Measurements from ENCODE around the gene SLC6A3.

The SLC6A3 gene

GRCh38 chr5:1405539-1406530, 39.4 kb downstream of the SLC6A3 start:
- DNase-seq (ENCODE audit: low spot score): no peak

DNA sequence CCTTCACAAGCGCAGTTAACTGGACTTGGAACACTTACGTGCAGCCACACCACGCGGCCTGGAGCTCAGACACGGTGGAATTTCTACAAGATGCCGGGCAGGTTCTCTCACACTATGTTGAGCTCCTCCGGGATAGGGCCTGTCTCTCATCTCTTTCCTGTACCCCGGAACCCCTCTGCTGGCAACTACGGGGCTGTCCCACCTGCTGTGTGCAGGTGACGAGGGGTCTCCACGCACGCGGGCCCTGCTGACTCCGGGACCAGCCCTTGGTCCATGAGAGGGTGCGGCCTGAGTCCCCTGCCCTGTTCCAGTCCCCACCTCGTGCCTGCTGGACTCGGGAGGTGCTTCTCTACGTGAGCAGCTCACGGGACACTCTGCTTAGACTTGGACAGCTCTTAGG, 40.1 kb downstream of the SLC6A3 start:
- no peak for DNase-seq (ENCODE audit: low spot score)

DNA sequence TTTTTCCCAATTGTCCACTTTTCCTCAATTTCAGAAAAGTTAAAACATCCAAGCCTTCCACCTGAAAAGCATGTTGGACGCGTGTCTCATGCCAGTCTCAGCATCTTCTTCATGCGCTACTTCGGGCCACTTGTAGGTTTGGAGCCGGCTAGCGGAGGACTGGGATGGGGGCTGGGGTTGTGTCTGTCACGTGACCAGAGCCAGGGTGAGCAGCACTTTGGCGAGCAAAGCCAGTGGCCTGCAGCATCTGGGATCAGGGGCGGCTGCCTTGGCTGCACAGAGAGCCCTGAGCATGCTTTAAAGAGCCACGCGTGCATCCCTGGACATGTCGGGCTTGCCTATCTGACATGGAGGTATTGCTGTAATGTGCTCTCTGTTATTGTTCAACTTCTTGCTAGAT, 41.2 kb downstream of the SLC6A3 start:
- DNase-seq (ENCODE audit: low spot score): no peak

GRCh38 chr5:1402611-1403255, 42.5 kb downstream of the SLC6A3 start:
- DNase-seq (ENCODE audit: low spot score): no peak

DNA sequence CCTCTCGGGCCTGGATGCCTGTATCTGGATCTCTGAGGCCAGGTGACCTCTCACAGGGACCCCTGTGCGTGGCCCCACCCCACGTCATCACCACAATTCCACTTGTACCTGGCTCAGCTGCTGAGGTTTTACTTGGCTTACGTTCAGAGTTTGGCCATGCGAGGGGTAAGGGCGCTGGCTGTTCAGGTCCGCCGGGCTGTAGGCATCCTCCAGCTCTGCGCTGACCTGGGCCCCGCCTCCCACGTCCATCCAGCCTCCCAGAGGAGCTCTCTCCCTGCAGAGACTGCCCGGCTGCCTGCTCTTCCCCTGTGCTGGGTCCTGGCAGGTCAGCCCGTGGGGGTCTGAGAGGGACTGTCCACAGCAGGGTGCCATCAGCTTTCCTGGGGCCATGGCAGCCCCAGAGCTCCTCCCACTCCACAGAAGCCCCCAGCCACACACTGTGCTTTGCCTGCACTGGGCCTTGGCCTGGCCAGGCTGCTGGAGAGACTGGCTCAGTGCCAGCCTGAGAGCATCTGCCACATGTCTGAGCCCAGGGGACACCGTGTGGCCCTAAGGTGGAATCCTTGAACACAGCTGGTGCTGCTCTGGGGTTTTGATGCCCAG, 43.6 kb downstream of the SLC6A3 start:
- no peak for DNase-seq (ENCODE audit: low spot score)

- DNase-seq (ENCODE audit: low spot score): no peak
These were observed 44.3 kb downstream of the SLC6A3 start for GRCh38 chr5:1400936-1401335.

DNA sequence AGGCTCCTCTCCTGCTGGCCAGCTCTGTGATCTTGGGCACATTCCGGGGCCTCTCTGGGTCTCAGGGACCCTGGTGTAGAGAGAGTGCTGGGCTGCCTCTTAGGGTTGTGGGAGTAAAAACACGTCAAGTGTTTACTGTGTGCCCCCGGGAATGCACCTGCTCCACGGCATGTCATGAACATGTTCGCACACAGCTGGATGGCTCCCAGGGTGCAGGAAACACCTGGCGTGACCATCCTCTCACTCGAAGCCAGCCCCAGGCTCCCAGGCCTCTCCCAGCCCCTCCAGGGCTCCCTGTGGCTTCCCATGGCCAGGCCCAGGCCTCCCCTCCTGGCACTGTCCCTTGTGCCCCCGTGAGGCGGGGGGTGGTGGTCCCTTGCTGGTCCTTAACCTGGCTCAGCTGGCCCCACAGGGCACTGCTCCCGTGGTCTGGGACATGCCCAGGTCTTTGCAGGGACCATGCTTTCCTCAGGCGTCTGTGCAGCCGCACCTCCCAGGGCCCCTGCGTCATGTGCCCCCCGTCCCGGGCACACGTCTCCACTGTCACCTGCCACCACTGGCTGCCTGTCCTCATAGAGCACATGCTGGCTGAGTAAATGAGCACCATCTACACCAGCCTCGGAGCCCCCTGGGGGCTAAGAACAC, 44.9 kb downstream of the SLC6A3 start:
- DNase-seq (ENCODE audit: low spot score): no peak

DNA sequence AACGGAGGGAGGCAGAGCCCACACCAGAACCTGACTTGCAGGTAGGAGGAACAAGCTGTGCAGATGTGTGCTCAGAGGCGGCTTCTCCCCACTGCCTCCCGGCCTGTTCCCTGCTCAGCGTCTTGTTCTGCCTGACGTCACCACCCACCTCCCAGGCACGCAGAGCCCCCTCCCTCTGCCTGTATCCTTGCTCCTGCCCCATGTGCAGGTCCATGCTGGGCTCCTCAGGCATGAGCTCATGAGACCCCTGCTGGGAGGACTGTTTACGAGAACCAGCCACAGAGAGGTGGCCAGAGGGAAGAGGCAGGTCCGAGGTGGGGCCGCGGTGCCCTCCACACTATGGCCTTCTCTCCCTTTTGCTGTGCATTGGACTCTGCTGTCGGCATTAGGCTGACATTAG, 45.5 kb downstream of the SLC6A3 start:
- DNase-seq (ENCODE audit: low spot score): no peak

DNA sequence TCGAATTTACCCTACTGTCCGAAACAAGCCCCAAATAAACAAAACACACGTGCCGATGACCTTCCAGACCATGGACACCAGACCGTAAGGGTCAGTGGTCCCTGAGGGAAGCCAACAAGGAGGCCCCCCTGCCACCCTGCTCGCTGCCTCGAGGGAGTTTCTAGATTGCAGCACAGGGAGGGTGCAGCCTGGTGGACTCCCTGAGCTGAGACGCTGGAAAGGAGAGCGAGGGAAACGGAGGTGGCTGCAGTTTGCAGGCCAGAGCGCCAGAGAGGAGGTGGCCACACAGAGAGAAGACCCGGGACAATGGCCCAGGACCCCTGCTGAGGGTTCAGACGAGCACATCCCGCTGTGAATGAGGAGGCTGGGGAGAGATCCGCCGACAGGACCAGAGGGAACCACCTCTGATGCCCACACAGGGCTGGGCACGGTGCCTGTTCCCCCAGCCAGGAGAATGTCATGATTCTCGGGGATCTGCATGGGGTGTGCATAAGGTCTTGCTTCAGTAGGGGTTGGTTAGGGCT, 48.9 kb downstream of the SLC6A3 start:
- DNase-seq (ENCODE audit: low spot score): no peak

- no peak for DNase-seq (ENCODE audit: low spot score)
These were observed 50.1 kb downstream of the SLC6A3 start for GRCh38 chr5:1394881-1395860.

DNA sequence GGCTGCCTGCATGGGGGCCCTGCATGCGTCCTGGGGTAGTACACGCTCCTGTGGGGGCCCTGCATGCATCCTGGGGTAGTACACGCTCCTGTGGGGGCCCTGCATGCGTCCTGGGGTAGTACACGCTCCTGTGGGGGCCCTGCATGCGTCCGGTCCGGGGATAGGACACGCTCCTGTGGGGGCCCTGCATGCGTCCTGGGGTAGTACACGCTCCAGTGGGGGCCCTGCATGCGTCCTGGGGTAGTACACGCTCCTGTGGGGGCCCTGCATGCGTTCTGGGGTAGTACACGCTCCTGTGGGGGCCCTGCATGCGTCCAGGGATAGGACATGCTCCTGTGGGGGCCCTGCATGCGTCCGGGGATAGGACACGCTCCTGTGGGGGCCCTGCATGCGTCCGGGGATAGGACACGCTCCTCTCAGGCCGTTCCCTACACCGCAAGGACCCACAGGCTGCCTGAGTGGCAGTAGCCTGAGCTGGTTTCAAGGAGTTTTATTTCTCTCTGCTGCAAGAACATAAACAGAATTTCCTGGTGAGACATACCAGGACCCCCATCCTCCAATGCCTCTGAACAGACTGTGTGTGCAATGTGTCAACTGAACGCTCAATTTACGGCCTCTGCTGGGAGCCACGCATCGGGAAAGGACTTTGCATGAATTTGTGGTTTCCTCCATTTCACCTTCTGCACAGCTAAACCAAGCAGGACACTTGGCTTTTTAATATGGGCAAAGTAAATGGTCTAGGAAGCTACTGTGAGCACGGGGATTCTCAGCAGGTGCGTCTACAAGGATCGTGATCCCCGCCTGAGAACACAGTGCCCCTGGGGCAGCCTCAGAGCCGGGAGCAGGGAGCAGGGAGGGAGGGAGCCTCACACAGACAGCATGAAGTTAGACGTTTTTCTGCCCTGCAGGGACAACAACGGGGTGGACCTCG, 51.4 kb downstream of the SLC6A3 start:
- DNase-seq (ENCODE audit: low spot score): no peak

DNA sequence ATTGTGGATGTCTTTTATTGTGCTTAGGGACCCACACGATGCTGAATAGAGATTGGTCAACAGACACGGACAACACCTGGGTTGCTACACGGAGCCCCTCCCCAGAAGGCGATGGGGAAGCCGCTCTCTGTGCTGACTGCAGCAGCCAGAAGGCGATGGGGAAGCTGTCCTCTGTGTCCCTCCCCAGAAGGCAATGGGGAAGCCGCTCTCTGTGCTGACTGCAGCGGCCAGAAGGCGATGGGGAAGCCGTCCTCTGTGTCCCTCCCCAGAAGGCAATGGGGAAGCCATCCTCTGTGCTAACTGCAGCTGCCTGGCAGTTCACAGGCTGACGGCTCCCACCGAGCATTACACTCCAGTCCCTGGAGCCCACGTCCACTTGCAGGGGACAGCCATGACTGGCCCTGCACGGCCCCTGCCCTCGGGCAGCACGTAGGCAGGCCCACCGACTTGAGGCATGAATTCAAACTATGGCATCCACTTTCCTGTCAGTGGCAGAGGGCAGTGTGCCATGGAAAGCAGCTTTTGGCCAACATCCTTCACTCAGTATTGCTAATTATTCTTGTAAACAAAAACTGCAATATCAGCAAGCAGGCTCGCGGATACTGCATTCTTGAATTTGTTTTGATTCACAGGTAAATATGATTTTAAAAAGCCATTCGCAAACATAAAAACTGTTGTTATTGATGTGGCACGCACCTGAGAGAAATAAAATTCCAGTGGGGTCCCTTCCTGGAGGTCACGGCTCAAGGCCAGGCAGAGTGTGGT, 52.3 kb downstream of the SLC6A3 start:
- no peak for DNase-seq (ENCODE audit: low spot score)

DNA sequence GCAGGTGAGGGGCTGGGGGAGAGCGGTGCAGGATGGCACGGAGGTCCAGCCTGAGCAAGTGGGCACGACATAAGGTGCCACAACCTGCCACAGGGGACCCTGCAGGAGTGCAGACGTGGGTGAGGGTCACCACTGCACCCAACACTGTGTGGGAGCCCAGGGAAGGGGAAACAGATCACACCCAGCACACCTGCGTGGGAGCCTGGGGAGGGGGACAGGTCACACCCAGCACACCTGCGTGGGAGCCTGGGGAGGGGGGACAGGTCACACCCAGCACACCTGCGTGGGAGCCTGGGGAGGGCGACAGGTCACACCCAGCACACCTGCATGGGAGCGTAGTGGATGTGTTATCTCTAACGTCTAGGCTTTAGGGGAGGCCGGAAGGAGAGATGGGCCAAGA, 53.0 kb downstream of the SLC6A3 start:
- DNase-seq (ENCODE audit: low spot score): no peak

DNA sequence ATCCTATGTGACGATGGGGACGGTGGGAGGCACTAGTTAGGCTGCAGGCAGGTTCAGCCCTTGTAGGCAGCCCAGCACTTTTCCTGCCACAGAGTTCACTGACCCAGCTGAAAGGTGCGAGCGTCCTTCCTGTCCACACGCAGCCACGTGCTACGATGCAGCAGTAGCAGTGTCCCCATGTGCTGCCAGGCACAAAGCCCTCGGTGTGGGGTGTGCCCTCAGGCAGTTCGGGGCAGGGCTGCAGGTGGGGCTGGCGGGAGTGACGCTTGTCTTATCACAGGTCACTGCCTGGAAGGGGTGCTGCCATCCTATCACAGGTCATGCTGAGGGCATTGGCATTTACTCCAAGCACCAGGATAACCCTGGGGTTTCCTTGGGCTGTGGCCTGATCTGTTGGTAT, 53.5 kb downstream of the SLC6A3 start:
- no peak for DNase-seq (ENCODE audit: low spot score)

DNA sequence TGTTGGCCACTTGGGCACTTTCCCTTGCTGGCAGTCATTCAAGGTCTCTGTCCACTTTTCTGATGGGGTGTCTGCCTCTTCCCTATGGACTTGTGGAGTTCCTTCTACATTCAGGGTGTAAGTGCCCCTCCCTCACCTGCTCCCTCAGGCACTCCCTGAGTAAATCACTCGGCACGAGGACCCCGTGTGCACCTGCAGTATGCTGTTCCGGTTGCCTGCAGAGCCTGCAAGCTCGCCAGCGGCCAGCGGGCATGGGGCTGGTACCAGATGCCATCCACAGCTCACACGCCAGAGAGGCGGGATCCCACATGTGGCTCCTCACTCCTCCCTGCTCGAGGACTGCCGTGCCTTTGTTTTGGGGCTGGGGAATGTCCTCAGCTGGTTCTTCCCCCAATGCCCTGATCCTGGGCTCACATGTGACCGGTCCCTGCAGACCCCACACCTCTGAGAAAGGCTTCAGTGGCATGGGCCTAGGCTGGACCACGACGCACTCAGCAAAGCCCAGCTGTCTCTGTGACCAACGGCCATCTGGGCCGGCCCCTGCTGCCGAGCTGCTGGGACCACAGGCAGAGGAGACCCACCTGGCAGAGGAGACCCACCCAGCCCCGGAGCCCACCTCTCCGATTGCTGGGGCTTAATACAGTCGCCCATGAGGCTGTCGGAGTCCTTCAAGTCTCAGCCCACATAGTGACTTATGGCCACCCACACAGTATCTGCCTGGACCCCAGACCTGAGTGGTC, 54.2 kb downstream of the SLC6A3 start:
- DNase-seq (ENCODE audit: low spot score): no peak

GRCh38 chr5:1390333-1390732, 54.9 kb downstream of the SLC6A3 start:
- no peak for DNase-seq (ENCODE audit: low spot score)

- no peak for DNase-seq (ENCODE audit: low spot score)
These were observed 56.8 kb downstream of the SLC6A3 start for GRCh38 chr5:1388383-1388967.

- no peak for DNase-seq (ENCODE audit: low spot score)
These were observed 57.4 kb downstream of the SLC6A3 start for GRCh38 chr5:1387876-1388275.

Data from CD4-positive, alpha-beta T cell treated with Interleukin-2 at 100 ng/mL for 4 hours (primary cell).